Cardiac ventricle fibroblast (primary cell): Measurements from ENCODE around the gene STAT5A. TPM values are rescaled to one million over a fixed set of nuclear protein-coding genes. Genes with fewer than 3 reads are reported as not detected.

Experiments
- total RNA-seq: library from RNA; depleted of rRNA; stranded (reverse); fragments of >200 nt; gene quantifications from 2 replicates; pipeline ENCODE4 v1.2.3, GENCODE V29; 2015

Gene STAT5A
- total RNA-seq = 44.9 and 58.9 TPM in 2 replicates

GRCh38 chr17:42287977-42288802, at the start of gene STAT5A:
Gene STAT5A, plus strand, starts transcription at chr17:42288498. Its CDS starts 914 bp downstream, at chr17:42289412.

GRCh38 chr17:42276359-42276608, 12.0 kb upstream of the STAT5A start, which contains the start of gene STAT5B:
Gene STAT5B, minus strand, starts transcription at chr17:42276391. Its CDS starts 44,264 bp downstream, at chr17:42232127.

Other genes starting within 250 kb of the STAT5A start
- gene C17orf113, start 237.9 kb upstream of the STAT5A start, total RNA-seq = 0.19 TPM in 1 of 2 replicates, not detected in the other
- gene ZNF385C, start 190.0 kb upstream of the STAT5A start, total RNA-seq = not detected in 2 replicates
- gene DHX58, start 175.8 kb upstream of the STAT5A start, total RNA-seq = 10.2 and 11.9 TPM in 2 replicates
- gene KAT2A, start 167.1 kb upstream of the STAT5A start, total RNA-seq = 13.4 and 14.2 TPM in 2 replicates
- not detected in 2 replicates for gene HSPB9, start 165.7 kb upstream of the STAT5A start, total RNA-seq
- gene RAB5C, start 133.5 kb upstream of the STAT5A start, total RNA-seq = 76.3 and 89.0 TPM in 2 replicates
- not detected in 2 replicates for gene KCNH4, start 107.4 kb upstream of the STAT5A start, total RNA-seq
- gene HCRT, start 103.0 kb upstream of the STAT5A start, total RNA-seq = not detected in 2 replicates
- gene GHDC, start 94.0 kb upstream of the STAT5A start, total RNA-seq = 23.5 and 24.0 TPM in 2 replicates
- 25.6 and 26.3 TPM in 2 replicates for gene STAT5B, start 12.1 kb upstream of the STAT5A start, total RNA-seq
- gene STAT3, start 99.9 kb downstream of the STAT5A start, total RNA-seq = 168 and 187 TPM in 2 replicates
- 527 and 577 TPM in 2 replicates for gene CAVIN1, start 134.8 kb downstream of the STAT5A start, total RNA-seq
- gene ATP6V0A1, start 170.4 kb downstream of the STAT5A start, total RNA-seq = 12.5 and 28.2 TPM in 2 replicates
- gene NAGLU, start 247.7 kb downstream of the STAT5A start, total RNA-seq = 53.7 and 64.0 TPM in 2 replicates